ENCODE results near the gene FRMD6.

DNA sequence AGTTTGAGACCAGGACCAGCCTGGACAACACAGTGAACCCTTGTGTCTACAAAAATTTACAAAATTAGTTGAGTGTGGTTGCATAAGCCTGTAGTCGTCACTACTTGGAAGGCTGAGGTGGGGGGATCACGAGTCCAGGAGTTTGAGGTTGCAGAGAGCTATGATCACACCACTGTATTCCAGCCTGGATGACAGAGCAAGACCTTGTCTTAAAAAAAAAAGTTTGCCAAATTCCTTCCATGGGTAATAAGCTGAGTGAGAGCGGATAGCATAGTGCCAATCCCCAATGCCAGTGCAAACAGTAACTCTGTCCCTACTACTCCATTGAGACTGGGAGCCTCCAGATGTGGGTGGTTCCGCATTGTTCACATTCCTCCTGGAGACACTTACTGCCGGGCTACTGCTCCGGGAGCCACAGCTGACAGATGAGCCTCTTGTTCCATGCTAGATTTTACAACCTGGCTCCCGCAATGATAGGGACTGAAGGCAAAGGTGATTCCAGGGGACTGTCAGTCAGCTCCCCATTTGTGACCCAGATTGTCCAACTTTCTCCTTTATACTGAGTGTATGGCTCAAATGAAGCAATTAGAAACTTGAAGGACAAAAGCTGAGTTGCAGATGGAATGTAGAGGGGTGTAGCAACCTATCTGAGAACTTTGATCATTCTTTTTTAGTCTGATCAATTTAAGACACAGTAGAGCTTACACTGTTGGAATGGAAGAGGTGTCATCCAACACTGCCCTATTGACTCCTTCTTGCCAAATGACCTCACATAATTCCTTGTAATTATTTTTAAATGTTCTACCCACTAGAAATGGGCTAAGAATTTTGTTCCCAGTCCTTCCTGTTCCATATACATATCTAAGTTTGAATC lies 13.4 kb upstream of the FRMD6 start:
- TF ChIP-seq, protein P1, sequence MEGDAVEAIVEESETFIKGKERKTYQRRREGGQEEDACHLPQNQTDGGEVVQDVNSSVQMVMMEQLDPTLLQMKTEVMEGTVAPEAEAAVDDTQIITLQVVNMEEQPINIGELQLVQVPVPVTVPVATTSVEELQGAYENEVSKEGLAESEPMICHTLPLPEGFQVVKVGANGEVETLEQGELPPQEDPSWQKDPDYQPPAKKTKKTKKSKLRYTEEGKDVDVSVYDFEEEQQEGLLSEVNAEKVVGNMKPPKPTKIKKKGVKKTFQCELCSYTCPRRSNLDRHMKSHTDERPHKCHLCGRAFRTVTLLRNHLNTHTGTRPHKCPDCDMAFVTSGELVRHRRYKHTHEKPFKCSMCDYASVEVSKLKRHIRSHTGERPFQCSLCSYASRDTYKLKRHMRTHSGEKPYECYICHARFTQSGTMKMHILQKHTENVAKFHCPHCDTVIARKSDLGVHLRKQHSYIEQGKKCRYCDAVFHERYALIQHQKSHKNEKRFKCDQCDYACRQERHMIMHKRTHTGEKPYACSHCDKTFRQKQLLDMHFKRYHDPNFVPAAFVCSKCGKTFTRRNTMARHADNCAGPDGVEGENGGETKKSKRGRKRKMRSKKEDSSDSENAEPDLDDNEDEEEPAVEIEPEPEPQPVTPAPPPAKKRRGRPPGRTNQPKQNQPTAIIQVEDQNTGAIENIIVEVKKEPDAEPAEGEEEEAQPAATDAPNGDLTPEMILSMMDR (IDR thresholded peaks at IDR 0.05) = no peak
- TF ChIP-seq POLR2A (IDR thresholded peaks at IDR 0.05) = no peak

Measured in right lobe of liver (tissue), 4 donors.